ENCODE results near the gene G0S2.

Gene G0S2

DNA sequence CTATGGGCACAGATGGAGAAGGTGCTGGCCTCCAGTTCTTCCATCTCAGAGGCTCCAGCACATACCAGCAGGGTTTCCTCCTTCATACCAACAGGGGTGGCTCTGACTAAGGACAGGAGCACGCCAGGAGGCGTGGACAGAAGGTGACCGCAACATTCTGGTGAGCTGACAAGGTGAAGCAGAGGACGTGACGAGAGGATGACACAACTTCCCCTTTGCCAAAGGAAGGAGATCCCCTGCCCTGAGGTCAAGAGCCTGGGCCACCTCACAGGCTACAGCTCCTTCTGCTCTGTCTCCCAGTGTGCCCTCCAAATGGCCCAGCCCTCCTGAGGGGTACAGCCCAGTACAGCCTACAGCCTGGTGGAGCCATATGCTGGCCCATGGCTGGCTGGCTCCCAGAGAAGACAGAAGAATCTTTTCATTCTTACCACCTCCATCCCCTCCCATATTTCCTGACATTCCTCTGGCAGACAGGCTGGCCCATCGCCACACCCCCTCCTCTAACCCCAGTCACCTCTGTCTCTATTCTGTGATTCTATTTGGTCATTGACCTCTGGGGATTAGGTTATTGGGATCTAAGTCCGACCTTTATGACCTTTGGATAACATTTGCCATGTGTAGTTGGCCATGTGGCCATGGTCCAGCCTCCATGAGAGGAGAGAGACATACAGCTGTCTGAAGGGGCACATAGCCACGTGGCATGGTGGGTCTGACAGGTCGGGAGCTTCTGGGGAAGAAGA, 17.9 kb upstream of the G0S2 start:
- no peak overlapping the region for H3K27ac ChIP-seq

DNA sequence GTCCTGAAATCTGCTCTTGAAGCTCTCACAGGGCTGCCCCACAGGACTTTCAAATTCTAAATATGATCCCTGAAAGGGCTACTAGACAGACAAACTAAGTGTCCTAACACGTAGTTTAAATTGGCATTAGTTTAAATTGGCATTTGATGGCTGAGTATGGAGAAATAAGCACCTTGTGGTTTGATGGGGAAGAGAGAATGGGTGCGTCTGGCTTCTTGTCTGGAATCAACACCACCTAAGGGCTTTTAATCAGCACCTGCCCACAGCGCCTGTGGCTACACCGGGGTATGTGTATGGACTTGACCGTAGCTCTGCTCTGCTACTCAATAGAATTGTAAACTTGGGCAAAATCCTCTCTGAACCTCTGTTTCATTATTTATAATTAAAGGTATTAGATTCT, 17.3 kb upstream of the G0S2 start:
- H3K27ac ChIP-seq, result no peak overlapping the region
- no peak for TF ChIP-seq ZFX (IDR thresholded peaks at IDR 0.05)
- TF ChIP-seq, protein P1, sequence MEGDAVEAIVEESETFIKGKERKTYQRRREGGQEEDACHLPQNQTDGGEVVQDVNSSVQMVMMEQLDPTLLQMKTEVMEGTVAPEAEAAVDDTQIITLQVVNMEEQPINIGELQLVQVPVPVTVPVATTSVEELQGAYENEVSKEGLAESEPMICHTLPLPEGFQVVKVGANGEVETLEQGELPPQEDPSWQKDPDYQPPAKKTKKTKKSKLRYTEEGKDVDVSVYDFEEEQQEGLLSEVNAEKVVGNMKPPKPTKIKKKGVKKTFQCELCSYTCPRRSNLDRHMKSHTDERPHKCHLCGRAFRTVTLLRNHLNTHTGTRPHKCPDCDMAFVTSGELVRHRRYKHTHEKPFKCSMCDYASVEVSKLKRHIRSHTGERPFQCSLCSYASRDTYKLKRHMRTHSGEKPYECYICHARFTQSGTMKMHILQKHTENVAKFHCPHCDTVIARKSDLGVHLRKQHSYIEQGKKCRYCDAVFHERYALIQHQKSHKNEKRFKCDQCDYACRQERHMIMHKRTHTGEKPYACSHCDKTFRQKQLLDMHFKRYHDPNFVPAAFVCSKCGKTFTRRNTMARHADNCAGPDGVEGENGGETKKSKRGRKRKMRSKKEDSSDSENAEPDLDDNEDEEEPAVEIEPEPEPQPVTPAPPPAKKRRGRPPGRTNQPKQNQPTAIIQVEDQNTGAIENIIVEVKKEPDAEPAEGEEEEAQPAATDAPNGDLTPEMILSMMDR (conservative IDR thresholded peaks at IDR 0.05), result no peak

More for the DNA sequence above, 17.9 kb upstream of the G0S2 start:
- TF ChIP-seq, protein P1 (conservative IDR thresholded peaks at IDR 0.05), result no peak
- TF ChIP-seq ZFX (IDR thresholded peaks at IDR 0.05), result no peak

DNA sequence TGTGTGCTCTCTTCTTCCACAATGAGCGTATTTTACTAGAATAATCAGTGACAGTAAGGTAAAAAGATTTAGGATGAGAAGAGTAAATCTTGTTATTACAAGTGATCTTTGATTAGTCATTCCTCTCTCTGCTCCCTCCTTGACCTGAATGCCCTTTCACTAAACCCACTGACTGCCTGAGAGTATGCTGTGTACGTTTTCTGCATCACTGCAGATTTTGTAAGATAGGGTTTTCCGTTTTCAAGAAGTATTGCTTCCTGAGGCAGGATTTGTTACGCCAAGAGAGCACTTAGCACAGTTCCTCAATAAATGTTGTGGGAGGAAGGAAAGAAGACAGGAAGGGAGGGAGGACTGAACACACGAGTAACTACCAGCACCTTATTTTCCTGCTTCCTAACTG, 15.3 kb upstream of the G0S2 start:
- H3K27ac ChIP-seq, result no peak overlapping the region
- TF ChIP-seq ZFX (IDR thresholded peaks at IDR 0.05), result no peak
- TF ChIP-seq, protein P1 (conservative IDR thresholded peaks at IDR 0.05), result no peak

- TF ChIP-seq, protein P1 (conservative IDR thresholded peaks at IDR 0.05), result no peak
- TF ChIP-seq ZFX (IDR thresholded peaks at IDR 0.05), result no peak
- no peak overlapping the region for H3K27ac ChIP-seq
Observed at GRCh38 chr1:209661071-209661470, 14.1 kb upstream of the G0S2 start.

- TF ChIP-seq, protein P1 (conservative IDR thresholded peaks at IDR 0.05), result no peak
- no peak for TF ChIP-seq ZFX (IDR thresholded peaks at IDR 0.05)
Observed at GRCh38 chr1:209662879-209663327, 12.3 kb upstream of the G0S2 start.

GRCh38 chr1:209667103-209667502, 8.1 kb upstream of the G0S2 start:
- H3K27ac ChIP-seq, result no peak overlapping the region
- TF ChIP-seq, protein P1 (conservative IDR thresholded peaks at IDR 0.05), result no peak
- TF ChIP-seq ZFX (IDR thresholded peaks at IDR 0.05), result no peak

More at GRCh38 chr1:209662879-209663327, 12.3 kb upstream of the G0S2 start:
- H3K27ac ChIP-seq, result no peak overlapping the region

- TF ChIP-seq ZFX (IDR thresholded peaks at IDR 0.05), result no peak
- TF ChIP-seq, protein P1 (conservative IDR thresholded peaks at IDR 0.05), result no peak
Observed at GRCh38 chr1:209667708-209668107, 7.5 kb upstream of the G0S2 start.

More at GRCh38 chr1:209667708-209668107, 7.5 kb upstream of the G0S2 start:
- H3K27ac ChIP-seq, result no peak overlapping the region

Data from C4-2B (cell line).